H4 (cell line): ENCODE measurements around the gene MACROD2. TPM values are rescaled to one million over a fixed set of nuclear protein-coding genes. Genes with fewer than 3 reads are reported as not detected.
A peak's percentile ranks its signal among the peaks of the same experiment; 100 is the strongest.
"Not testable (repeated sequence)": the region's sequence is repeated elsewhere in the genome, so short reads cannot be mapped to it uniquely, and the experiment has no call there.

Source experiments
- DNase-seq: peaks from one replicate; pipeline ENCODE4 v3.0.0-alpha.2; 2015; ENCODE audit warnings: low spot score
- total RNA-seq: library from RNA; depleted of rRNA; stranded (reverse); fragments of >200 nt; shearing (Covaris generic); gene quantifications from 2 replicates; pipeline ENCODE4 v1.2.3, GENCODE V29; 2014

MACROD2 gene
- total RNA-seq, 1 experiment from 2014 or later, result 1.2 TPM

DNA sequence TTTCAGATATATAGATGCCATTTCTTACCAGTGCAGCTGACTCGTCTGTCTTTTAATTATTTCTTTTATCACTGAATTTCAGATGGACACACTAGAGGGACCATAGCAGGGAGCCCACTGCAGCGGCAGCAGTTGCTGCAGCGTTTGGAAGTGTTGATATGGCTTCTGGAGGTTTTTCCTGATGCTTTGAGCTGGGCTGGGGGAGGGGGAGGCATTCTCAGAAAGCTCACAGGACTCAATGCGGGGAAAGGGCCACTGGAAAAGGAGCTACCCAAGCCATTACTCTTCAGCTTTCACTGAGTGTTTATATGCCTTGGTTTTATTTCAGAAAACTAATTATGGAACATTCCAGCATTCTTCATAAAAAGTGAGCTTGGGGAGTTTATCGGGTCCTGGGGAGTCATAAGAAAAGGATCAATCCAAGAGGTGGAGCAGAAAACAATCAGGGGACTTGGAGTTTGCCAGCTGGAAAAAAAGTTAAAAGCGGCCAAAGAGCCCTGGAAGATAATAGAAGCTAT lies 1082.5 kb downstream of the MACROD2 start:
- DNase-seq, result no peak

DNA sequence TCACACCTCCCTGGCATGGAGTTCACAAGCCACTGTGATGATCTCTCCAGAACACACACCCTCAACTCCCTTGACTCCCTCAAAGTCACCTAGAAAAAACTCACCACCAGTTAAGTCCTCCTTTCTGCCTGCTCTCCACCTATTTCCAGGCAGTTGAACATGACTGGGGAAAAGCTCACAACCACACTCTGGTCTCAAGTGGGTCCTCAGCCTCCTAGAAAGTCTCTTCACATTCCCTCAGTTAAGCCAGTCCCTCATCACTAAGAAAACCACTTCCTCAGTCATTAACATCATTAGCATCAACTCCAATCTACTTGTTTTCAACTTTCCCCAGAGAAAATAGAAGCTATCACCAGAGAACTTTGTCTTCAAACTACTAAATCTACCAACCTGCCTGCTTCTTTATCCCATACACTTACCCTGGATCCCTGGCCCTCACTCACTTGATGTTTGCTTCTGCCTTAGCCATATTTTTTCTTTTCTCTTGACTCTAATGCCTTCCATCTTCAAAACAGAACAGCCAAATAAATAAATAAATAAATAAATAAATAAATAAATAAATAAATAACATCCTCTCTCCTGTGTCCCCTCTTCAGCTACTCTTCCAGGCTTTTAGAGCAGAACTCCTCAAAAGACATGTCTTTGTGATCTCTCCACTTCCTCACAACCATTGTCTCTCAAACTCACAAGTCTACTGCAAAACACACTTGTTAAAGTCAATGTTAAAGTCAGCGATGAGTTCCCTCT lies 1084.5 kb downstream of the MACROD2 start:
- DNase-seq, result no peak

DNA sequence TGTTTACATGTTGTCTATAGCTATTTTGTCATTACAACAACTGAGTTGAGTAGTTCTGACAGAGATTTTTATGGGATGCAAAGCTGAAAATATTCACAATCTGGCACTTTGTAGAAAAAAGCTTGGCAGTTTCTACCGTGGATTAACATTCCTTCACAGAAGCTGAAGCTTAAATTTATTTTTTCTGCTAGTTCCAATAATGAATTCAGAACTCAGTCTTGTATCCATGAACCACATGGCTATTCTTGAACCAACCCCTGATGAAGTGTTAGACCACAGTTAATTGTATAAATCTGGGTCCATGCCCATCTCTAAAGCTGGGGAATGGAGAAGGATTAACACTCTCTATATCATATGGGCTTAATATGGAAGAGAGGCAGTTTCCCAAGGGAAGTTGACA lies 1085.9 kb downstream of the MACROD2 start:
- no peak for DNase-seq

DNA sequence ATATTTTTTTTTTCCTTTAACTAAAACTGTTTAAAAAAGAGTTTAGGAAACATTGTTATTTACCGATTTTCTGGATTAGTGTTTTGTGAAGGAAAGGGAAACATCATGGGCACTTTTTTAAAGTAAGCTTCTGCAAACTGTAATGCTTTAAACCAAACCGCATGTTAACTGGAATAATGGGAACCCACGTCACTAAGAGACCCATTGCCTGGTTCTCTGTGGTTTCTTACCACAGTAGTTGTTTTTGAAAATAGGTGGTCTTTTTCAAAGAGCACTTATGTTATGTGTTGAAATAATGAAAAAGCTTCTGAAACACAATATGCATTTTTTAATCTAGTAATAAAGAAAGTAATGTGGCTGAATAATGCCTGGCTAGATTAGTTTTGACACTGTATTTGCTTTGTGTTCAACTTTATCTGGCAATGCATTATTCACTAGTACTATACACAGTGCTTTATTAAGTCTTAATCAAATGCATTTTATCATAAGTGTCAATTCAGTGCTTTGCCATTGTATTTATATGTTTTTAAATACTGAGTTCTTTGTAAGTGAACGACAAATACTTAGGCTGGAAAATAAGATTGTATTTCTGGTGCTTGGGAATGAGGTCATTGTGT lies 1096.2 kb downstream of the MACROD2 start:
- DNase-seq, result peak; percentile 72

DNA sequence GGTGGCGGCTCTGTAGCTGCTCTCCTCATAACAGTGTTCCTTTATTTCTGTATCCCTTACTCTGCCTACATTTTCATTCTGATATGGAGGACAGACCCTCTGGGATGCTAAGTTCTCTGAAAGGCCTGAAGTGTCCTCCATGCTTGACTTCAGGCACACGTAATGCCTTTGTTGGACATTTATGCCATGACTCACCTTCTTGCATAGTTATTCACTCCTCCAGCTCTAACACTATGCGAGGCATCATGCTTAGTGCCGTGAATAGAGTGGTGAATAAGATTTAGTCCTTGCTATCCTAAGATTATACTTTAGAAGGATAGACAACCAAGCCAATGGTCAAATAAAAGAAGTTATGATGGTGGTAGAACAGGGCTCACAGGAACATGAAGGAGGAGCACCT lies 1103.0 kb downstream of the MACROD2 start:
- no peak for DNase-seq

DNA sequence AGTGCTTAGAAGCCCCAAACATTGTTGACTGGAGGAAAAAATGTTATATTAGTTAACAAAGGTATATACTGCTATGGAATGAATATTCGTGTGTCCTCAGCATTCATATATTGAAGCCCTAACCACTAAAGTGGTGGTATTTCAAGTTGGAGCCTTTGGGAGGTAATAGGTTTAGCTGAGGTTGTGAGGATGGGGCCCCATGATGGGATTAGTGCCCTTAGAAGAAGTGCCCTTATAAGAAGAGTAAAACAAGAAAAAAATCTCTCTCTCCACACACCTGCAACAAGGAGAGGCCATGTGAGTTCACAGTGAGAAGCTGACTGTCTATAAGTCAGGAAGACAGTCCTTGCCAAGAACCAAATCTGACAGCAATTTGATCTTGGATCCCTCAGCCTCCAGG lies 1103.8 kb downstream of the MACROD2 start:
- no peak for DNase-seq

DNA sequence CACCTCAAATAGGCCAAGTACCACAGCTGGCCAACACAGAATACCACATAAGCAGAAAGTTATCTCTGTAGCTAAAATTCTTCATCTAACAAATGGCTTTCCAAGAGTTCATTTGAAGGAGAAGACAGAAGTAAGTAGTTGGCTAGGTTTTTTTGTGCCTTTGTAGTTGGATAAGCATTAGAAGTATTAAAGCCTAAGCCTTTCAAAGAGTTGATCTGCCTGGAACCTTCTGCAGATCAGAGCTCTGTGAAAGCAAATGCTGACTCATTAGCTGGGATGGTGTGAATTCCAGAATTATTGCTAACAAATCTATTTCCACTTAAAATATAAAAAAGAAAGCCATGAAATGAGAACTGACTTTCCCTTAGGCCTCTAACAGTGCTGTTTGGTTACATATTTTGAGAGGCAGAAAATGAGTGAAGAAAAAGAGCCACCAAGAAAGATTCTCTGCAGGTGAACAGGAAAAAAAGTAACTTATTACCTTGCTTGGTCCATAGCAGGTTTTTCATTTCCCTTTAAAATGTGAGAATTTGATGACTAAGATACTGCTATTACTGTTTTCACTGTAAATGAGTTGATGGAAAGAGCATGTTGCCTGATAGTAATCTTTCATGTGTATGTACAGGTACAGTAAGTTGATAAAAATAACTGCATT lies 1105.3 kb downstream of the MACROD2 start:
- no peak for DNase-seq

DNA sequence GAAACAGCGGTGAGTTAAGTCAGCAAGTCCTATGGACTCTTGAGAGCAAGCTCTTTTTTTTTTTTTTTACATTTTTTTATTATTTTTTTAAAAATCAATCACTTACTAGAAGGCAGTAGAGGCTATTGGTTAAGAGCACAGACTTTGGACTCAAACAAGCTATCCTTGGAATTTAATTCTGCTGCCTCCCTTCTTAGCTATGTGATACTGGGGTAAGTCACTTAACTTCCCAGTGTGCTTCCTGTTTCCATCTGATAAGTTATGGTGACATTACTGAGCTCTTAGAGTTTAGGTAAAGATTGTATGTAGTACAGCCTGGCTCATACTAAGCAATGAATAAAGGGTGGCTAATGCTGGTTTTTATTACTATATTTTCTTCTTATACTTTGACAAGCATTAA lies 1112.6 kb downstream of the MACROD2 start:
- DNase-seq, result no peak

DNA sequence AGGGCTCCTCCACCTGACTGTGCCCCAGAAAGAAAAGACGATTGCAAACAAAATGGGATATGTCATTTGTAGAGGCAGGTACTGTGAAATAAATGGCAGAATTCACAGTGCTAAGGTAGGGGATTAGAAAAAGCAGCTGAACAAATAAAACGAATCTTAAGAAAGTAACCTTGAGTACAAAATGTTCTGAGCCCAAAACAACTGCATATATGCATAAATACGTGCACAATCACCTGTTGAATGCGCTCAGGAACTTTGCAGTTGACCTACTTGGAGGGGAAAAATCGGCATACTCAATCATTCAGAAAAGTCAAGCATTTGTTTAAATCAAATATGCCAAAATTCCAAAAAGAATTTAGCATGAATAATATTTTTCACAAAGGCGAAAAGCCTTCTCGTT lies 1114.2 kb downstream of the MACROD2 start:
- no peak for DNase-seq

DNA sequence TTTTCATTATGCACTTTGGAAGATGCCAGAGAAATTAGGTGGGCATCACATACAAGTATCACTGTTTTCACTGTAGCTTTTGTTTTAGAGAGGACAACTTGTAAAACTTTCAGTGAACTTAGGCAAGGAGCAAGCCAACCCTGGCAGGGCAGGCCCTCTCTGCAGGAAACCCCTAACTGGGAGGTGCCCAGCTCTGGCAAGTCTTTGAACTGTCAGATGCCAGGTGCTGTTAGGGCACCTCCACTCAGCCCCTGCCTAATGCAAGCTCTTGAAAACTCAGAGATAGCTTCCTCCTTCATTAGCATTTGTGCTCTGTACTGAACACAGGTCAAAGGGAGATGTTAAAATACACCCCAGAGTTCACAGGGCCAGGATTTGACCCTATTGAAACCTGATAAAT lies 1116.3 kb downstream of the MACROD2 start:
- no peak for DNase-seq

DNA sequence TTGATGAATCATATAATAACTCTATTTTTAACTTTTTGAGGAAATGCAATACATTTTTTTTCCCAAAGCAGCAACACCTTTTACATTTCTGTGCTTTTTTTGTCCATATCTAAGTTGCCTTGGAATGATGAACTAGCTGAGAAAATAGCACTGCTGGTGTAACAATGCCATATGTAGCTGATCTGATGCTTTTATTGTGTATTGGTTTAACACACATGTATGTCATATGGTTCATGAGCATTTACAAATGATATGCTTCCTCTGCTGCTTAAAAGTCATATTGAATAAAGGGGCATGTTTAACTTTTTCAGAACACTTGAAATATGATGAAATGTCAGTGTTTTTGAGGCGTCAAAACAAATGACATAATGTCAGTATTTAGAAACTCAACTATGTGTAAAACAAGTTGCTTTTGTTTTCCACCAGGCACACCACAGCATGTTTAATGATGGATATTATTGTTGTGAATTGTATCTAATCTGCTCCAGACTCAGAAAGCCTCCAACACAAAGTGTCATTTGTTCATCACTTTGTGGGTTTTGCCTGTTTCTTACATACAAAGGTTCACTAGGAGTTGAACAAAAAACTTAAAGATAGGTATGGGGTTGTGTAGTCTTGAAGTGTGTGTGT lies 1117.9 kb downstream of the MACROD2 start:
- no peak for DNase-seq

DNA sequence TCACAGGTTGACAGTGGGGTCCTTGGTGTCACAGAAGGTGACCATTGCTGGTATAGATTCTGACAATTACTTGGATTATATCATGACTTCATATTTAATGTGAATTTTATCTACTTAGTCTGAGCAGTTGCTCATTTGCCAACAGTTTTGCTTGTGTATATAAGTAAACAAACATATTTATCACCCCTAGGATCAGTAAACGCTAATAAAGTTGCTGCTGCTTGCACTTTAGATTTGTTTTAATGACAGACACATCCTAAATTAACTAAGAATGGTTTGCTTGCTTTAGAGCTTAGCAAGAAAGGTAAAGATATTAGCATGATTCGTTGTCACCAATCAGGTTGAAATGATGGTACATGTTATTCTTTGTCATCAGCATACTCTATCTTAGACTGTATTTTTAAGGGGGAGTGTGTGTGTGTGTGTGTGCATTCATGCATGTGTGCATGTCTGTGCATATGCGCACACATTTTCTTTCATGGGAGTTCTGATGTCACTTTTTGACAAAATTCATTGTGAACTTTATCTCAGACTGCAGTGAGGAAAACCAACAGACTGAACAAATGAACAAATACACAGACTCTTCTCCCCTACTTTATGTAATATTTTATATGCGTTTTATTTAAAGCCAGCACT lies 1124.7 kb downstream of the MACROD2 start:
- no peak for DNase-seq

DNA sequence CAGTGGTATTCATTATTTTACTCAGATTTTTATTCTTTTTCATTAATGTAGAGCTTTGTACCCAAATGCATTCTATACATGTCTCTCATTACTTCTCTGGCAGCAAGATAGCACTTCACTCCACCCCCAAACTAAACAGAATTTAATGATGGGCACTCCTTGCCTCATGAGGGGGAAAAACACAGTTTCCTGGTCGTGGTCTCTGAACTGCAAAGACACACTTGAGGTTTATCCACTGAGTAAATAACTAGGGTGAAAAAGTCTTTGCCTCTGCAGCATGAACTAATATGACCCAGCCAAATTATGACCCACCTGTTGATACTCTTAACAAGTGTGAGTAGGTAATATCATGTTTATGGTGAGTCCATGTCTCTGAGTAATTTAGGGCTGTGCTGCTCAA lies 1127.3 kb downstream of the MACROD2 start:
- DNase-seq, result no peak

DNA sequence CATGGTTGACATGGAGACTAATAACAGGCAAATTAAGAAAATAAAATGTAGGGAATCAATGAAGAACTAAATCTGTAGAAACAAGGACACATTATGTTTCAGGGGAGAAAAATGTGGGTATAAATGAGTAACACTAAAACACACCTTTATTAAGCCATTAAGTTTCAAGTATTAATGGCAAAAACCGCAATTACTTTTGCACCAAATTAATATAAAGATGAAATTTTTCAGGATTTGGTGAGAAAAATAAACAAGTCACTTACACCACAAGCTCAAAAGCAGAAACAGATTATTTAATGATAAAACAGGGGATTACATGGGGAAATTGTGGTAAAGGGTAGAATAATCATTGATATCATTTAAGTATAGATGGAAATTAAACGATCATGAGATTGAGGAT lies 1135.9 kb downstream of the MACROD2 start:
- no peak for DNase-seq

DNA sequence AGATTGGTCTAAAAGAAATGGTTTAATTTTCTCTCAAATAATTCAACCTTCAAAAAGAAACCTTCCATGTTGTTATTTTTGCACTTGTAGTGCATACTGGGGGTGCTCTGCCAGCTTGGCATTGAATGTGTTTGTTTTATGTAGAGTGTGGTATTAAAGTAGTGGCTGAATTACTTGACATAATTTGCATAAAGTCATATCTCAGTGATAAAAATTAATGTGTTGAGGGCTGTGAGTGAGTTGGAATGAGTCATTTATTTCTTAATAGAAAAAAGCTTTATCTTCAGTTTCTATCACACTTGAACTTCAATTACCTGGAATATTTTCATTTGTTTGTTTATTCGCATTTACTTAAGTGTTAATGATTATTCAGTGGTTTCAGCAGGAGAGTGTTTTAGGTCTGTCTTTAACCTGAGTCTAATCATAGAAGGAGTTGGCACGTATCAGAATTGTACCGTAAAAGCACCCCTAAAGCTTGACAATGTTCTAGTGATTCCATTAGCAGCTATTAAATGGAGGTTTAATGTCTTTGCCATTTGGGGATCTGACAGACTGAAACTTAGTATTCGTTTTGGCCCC lies 1143.3 kb downstream of the MACROD2 start:
- DNase-seq, result no peak

DNA sequence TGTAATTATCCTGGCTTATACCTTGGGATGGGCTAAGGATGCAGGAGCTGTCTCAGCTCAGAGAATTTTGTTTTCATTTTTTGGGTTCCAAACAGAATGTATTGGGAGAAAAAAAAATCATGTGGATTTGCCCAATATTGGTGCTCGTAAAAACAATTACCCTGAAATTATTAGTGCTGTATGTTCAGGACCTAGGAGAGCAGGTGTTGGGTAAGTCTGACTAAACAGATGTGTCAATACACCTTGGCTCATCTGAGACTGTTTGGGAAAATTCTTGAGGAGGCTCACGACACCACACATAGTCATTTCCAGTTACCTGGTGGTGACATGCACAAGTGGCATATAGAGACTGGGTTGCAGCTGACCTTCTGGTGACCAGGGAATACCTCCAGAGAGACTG lies 1144.2 kb downstream of the MACROD2 start:
- no peak for DNase-seq

DNA sequence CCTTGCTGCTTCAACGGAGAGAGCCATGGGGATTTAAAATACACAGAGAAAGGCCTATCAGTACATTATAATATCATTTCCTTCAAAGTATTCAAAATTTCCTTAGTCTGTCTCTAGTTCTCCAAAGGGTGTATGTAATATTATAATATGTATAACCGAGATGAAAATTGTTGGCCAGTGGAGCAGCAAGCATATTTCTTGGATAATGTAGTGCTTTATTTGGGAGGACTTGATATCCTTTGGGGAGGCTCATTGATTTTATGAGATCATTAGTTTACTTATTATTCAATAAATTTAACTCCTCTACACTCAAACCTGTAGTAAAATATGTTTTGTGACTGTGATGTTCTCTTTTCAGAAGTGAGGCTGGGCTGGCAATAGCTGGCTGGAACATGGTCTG lies 1145.0 kb downstream of the MACROD2 start:
- DNase-seq, result no peak

DNA sequence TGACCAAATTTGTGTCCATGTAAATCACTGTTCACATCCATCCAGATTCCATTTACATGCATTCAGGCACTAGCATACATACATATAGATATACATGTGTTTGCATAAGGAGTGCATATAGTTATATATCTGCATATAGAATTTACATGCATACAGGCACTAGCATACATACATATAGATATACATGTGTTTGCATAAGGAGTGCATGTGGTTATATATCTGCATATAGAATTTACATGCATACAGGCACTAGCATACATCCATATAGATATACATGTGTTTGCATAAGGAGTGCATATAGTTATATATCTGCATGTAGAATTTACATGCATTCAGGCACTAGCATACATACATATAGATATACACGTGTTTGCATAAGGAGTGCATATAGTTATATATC lies 1145.6 kb downstream of the MACROD2 start:
- not testable (repeated sequence) for DNase-seq

DNA sequence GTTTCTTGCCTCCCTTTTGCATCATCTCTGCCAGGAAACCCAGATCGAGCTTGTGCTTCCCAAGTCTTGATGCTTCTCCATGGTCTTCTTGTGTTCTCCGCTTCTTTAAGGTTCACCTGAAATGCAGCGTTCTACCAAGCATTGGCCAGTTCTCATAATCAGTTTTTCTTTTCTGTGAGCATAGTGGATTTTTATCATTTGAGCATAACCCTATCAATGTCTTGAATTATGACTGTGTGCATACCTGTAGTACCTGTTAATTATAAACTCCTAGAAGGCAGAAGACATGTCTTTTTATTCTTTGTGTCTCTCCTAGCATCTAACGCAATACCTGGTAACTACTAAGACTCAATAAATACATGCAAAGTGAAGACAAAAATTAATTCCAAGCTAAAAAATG lies 1146.5 kb downstream of the MACROD2 start:
- DNase-seq, result no peak

DNA sequence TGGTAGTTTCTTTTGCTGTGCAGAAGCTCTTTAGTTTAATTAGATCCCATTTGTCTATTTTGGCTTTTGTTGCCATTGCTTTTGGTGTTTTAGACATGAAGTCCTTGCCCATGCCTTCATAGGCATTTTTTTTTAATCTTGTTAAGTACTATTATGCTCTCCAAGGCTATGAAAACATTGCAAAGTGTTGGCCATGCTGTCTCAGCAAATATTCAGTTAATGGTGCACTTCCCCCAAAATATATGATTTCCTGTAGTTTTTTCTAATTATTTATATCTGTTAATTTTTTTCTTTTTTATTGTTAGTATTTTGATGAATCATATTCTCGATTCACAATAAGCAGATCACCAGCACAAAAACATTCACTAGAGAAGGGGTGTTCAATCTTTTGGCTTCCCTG lies 1148.2 kb downstream of the MACROD2 start:
- no peak for DNase-seq

DNA sequence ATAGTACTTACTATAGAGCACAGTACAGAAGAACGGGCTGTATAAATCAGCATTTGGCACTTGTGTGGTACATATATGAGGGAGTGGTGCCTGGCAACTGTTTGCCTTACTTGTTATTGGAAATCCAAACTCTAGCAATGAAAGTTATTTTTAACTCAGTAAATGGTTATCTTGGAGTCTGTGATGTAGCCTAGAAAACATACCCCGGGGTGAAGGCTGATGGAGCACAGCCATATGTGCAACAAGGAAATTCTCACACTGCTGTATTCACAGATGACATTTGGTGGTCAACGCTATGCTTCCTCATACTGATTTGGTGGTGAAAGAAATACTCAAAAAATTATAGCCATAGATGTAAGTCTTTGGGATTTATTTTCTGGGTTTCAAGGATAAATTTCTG lies 1149.6 kb downstream of the MACROD2 start:
- DNase-seq, result no peak

DNA sequence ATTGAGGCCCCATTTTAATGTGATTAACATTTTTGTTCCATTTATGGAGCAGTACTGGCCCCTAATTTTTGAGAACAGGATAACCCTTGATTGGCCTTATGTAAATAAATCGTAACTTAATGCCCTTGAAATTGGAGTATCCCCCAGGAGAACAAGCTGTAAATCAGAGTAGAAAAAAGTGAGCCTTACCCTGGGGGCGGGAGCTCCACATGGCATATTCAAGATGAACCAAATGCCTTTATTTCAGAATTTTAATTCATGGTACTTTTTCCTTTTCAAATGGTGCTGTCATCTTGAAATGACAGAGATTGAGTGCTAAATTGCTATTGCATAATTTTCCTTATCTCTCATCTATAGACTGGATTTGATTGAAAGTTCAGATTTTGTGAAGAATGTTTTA lies 1151.6 kb downstream of the MACROD2 start:
- no peak for DNase-seq
